GM18526 (cell line): Measurements from ENCODE around the gene RAB3IL1.

Experiments
- POLR2A ChIP-seq: IDR thresholded peaks from 3 replicates; pipeline ENCODE4 v1.6.1; 2011; ENCODE audit not compliant: insufficient read length; ENCODE audit errors: extremely low read depth

RAB3IL1 gene

GRCh38 chr11:61889831-61890230 lies 27.5 kb downstream of the RAB3IL1 start:
- TF ChIP-seq POLR2A, result no peak

DNA sequence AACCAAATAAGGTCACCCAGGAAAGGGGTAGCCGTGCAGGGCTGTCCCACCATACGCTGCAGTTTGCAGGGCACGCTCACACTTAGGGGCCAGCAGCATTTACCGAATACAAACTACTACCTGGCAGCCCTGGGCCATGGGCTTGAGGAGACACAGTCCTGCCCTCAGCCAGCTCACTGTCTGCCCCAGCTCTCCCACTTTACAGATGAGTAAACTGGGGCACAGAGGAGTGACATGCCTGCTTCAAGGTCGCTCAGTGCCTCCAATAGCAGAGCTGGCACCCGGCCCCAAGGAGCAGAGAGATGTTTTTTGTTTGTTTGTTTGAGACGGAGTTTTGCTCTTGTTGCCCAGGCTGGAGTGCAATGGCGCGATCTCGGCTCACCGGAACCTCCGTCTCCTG lies 28.8 kb downstream of the RAB3IL1 start:
- no peak for TF ChIP-seq POLR2A

DNA sequence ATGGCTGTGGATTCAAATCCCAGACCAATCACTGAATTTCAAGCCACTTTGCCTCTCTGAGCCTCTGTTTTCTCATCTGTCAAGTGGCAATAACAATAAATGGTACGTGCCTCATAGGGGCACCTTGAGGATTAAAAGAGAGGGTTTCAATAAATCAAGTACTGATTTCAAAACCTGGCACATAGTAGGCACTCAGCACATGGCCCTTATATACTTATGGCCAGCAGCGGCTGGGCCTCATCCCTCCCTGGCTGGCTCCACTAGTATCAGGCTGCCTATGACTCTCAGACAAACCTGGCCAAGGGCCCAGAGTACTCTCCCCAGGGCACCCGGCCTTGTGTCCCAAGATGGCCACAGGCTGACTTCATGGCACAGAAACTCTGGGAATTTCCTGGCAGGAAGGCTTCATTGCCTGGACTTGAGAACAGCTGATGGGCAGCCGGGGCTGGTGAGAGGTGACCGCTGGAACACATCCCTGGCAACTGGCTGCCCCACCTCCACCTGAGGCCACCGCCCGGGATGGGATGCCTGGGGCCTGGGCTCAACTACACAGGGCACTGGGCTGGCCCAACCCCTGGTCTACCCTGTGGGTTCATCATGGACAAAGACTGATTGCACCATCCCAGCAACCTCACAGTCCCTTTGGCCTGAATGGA lies 29.4 kb downstream of the RAB3IL1 start:
- no peak for TF ChIP-seq POLR2A

- TF ChIP-seq POLR2A, result no peak
Measured at GRCh38 chr11:61886643-61887042, 30.7 kb downstream of the RAB3IL1 start.

DNA sequence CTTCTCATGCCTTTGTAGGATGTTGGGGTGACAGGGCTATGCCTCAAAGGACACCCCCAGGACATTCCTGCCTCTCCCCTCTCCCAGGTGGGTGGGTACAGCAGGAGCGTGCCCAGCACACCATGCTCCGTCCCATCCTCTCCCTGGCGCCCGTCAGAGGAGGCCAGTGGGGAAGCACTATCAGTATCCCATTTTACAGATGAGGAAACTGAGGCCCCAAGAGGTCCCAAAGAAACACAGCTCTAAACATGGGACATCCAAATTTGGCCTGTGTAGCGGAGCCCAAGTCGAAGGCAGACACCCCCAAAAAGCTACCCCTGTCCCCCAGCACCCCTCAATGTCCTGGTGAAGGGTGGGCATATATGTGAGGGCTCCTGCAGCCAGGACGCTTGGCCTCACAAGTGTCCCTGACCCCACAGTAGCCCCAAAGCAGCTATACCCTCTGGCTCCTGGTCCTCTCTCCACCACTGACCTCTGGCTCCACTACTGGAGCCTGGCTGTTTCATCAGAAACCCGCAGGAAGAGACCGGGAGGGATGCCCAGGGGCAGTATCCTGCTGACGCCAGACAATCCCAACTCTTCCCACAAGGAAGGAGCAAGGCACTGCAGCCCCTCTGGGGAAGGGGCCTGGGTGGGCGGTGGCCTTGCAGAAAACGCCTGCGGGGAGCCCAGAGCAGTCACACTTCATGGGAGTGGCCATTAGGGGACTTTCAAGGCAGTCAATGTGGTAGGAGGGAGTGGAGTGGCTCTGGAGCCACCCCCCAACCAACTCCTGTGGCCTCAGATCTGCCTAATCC lies 31.4 kb downstream of the RAB3IL1 start:
- no peak for TF ChIP-seq POLR2A

- TF ChIP-seq POLR2A, result no peak
Measured at GRCh38 chr11:61885166-61885778, 32.1 kb downstream of the RAB3IL1 start.

- TF ChIP-seq POLR2A, result no peak
Measured at GRCh38 chr11:61883947-61884346, 33.4 kb downstream of the RAB3IL1 start.

DNA sequence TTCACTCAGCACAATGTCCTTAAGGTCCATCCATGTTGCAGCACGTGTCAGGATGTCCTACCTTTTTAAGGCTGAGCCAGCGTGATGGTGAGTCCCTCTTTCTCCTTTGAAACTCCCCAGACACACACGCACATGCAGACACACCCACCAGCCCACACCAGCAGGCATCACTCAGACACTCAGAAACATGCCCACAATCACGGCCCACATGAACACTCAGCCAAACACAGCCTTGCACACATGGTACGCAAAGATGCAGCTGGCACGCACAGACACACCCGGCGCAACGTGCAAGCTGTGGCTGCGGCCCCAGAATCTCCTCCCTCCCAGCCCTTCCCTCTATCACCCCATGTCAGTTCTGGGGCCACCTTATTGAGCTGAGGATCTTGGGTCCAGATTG lies 34.0 kb downstream of the RAB3IL1 start:
- TF ChIP-seq POLR2A, result no peak

DNA sequence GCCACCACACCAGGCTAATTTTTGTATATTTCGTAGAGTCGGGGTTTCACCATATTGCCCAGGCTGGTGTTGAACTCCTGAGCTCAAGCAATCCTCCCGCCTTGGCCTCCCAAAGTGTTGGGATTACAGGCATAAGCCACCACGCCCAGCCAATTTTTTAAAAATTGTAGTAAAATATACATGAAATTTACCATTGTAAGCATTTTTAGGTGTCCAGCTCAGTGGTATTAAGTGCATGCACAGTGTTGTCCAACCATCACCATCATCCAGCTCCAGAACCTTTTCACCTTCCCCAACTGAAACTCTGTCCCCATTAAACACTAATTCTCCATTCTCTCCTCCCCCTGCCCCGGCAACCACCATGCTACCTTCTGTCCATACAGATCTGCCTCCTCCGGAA lies 34.5 kb downstream of the RAB3IL1 start:
- TF ChIP-seq POLR2A, result no peak

DNA sequence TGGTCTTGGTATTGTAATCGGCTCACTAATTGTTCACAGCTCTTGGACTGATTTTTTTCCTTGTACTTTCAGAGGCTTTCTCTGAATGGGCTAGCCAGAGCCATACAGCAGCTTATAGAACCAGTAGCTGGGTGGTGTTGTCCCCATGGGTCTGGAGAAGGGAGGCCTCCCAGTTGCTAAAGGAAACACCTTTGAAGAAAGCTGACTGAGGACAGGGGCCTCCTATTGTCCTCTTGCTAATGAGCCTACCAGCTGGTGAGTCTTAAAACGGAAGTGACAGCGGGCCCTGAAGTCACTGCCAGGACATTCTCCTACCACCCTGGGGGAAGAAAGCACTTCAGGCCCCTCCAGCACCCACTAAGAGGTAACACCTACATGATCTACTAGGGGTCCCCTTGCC lies 36.0 kb downstream of the RAB3IL1 start:
- TF ChIP-seq POLR2A, result no peak

DNA sequence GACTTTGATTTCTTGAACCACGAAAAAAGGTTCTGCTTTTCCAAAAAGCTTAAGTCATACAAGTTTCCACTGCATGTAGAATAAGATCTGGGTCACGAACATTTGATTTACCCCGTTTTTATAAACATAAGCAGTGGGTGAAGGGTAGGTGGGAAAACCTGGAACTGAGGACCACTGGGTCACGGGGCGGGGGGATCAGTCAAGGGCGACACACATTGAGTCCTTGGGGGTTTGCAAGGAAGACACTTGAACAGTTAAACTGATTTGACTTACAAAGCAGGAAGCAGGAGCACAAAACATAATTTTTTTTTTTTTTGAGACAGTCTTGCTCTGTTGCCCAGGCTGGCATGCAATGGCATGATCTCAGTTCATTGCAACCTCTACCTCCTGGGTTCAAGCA lies 36.9 kb downstream of the RAB3IL1 start:
- TF ChIP-seq POLR2A, result no peak

GRCh38 chr11:61880031-61880430 lies 37.3 kb downstream of the RAB3IL1 start:
- TF ChIP-seq POLR2A, result no peak

DNA sequence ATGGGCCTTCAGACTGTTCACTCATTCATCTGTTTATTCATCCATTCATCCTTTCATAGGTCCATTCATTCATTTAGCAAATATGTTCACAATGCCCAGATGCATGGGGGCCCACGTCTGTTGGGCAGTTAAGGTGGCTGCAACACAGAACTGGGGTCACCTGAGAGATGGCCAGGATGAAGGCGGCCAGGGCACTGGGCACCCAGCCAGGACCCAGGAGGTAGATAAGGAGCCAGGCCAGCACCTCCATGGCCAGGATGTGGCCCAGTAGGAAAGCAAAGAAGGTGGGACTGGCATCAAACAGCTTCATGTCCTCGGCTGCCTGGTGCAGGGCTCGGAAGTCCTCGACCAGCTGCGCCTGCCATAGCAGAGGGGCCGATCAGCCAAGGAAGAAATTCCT lies 38.2 kb downstream of the RAB3IL1 start:
- TF ChIP-seq POLR2A, result no peak

GRCh38 chr11:61875698-61876097 lies 41.7 kb downstream of the RAB3IL1 start:
- TF ChIP-seq POLR2A, result no peak

- no peak for TF ChIP-seq POLR2A
Measured at GRCh38 chr11:61874853-61875252, 42.5 kb downstream of the RAB3IL1 start.

DNA sequence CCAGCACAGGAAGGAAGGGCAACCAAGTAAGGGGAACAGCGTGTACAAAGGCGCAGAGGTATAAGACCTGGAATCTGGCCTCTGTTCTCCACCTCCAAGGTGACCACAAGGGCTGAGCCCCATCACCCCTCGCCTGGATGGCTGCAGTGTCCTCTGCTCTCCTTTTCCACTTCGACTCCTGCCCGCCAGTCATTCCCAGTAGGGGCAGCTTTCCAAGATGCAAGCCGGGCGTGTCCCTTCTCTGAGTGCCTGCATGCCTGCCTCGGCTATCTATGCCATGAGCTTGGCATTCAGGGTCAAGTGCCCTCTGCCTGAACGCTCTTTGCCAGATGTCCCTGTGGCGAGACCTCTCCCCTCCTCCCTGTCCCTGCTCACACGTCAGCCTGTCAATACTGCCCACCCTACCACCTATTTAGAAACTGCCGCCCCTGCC lies 43.0 kb downstream of the RAB3IL1 start:
- no peak for TF ChIP-seq POLR2A
